Mesendoderm (in vitro differentiated cells): Measurements from ENCODE around the gene ERRFI1.

Source experiments
- DNase-seq: peaks from one replicate; pipeline ENCODE4 v3.0.0; 2013
- H2AK5ac ChIP-seq: 2 replicates; pipeline ENCODE4 v1.6.1; 2013; ENCODE audit warnings: low read length, inconsistent platforms
- H2BK120ac ChIP-seq: 2 replicates; pipeline ENCODE4 v1.6.1; 2013; ENCODE audit warnings: low read depth, mild to moderate bottlenecking, low read length, moderate library complexity, mixed read lengths
- H2BK15ac ChIP-seq: replicated peaks from 2 replicates; pipeline ENCODE4 v1.6.1; 2013; ENCODE audit warnings: low read depth, mild to moderate bottlenecking, moderate library complexity
- H2BK5ac ChIP-seq: 2 replicates; pipeline ENCODE4 v1.6.1; 2013; ENCODE audit warnings: low read length, inconsistent platforms
- H3K18ac ChIP-seq: 2 replicates; pipeline ENCODE4 v1.6.1; 2013; ENCODE audit warnings: mild to moderate bottlenecking, low read length, mixed read lengths
- H3K23ac ChIP-seq: one replicate; pipeline ENCODE4 v1.6.1; 2013; ENCODE audit warnings: low read length
- H3K27ac ChIP-seq: 2 replicates; pipeline ENCODE4 v1.5.1; 2013; ENCODE audit warnings: low read depth, mild to moderate bottlenecking, inconsistent platforms, low read length, moderate library complexity
- H3K27me3 ChIP-seq: 2 replicates; pipeline ENCODE4 v1.6.1; 2013; ENCODE audit warnings: low read length, control low read depth, mild to moderate bottlenecking, inconsistent platforms; ENCODE audit not compliant: insufficient read depth, poor library complexity
- H3K36me3 ChIP-seq: 2 replicates; pipeline ENCODE4 v1.6.1; 2013; ENCODE audit warnings: low read length, inconsistent platforms; ENCODE audit not compliant: control insufficient read depth, insufficient read depth
- H3K4ac ChIP-seq: one replicate; pipeline ENCODE4 v1.6.1; 2013; ENCODE audit warnings: low read depth, mild to moderate bottlenecking, low read length, moderate library complexity
- H3K4me1 ChIP-seq: 2 replicates; pipeline ENCODE4 v1.6.1; 2013; ENCODE audit warnings: low read depth, low read length, inconsistent platforms; ENCODE audit not compliant: control insufficient read depth
- H3K4me2 ChIP-seq: 2 replicates; pipeline ENCODE4 v1.6.1; 2013; ENCODE audit warnings: low read length
- H3K4me3 ChIP-seq: 2 replicates; pipeline ENCODE4 v1.5.1; 2013; ENCODE audit warnings: mild to moderate bottlenecking, low read length
- H3K56ac ChIP-seq: one replicate; pipeline ENCODE4 v1.6.1; 2013; ENCODE audit warnings: low read length
- H3K79me1 ChIP-seq: 2 replicates; pipeline ENCODE4 v1.6.1; 2013; ENCODE audit warnings: low read length, inconsistent platforms
- H3K79me2 ChIP-seq: 2 replicates; pipeline ENCODE4 v1.6.1; 2013; ENCODE audit warnings: mild to moderate bottlenecking, low read length; ENCODE audit not compliant: control insufficient read depth, insufficient read depth
- H3K9ac ChIP-seq: 2 replicates; pipeline ENCODE4 v1.6.1; 2013; ENCODE audit warnings: low read length, inconsistent platforms
- H4K5ac ChIP-seq: one replicate; pipeline ENCODE4 v1.6.1; 2013; ENCODE audit warnings: low read length
- H4K8ac ChIP-seq: one replicate; pipeline ENCODE4 v1.6.1; 2013; ENCODE audit warnings: low read depth, mild to moderate bottlenecking, control low read depth, low read length, moderate library complexity
- WGBS: extraction: QIAGEN DNeasy Blood & Tissue Kit; methylation state at CpG from one replicate; pipeline ENCODE4 v1.1.7; 2013; ENCODE audit warnings: low lambda C conversion rate, missing lambda C conversion rate; ENCODE audit not compliant: insufficient coverage; ENCODE audit errors: extremely low coverage; 5-methylcytosine and 5-hydroxymethylcytosine counted together

ERRFI1 gene

GRCh38 chr1:8065369-8065768 is 39.3 kb upstream of the ERRFI1 start:
- Histone ChIP-seq H3K27me3 (no peaks in the 10 kb centered on the region), H3K79me2 (no peaks in the 10 kb centered on the region), H3K9ac (no peak overlapping the region), H2BK5ac (no peak overlapping the region), H2AK5ac (no peak overlapping the region), H3K18ac (no peak overlapping the region), H3K79me1 (no peaks in the 10 kb centered on the region), H3K36me3 (no peaks in the 10 kb centered on the region), H2BK120ac (no peak overlapping the region), H3K56ac (no peak overlapping the region), H3K4me2 (no peak overlapping the region), H3K27ac (no peak overlapping the region), H3K4me1 (no peaks in the 10 kb centered on the region), H3K4ac (no peak overlapping the region), H3K23ac (no peak overlapping the region), H4K8ac (no peak overlapping the region), H2BK15ac (no peak overlapping the region), H3K4me3 (no peak overlapping the region), H4K5ac (no peak overlapping the region)
- no peak for DNase-seq
- no CpG with 5 or more reads among the region's 4 CpGs for WGBS

- no peak for DNase-seq
- no peak overlapping the region for H2BK120ac ChIP-seq
- no peak overlapping the region for H2AK5ac ChIP-seq
- WGBS = no CpG with 5 or more reads among the region's 7 CpGs
- no peaks in the 10 kb centered on the region for H3K79me1 ChIP-seq
- no peak overlapping the region for H4K5ac ChIP-seq
- no peak overlapping the region for H3K23ac ChIP-seq
- no peak overlapping the region for H2BK5ac ChIP-seq
- no peak overlapping the region for H2BK15ac ChIP-seq
- H3K4me3 ChIP-seq = no peak overlapping the region
- no peaks in the 10 kb centered on the region for H3K27me3 ChIP-seq
- no peaks in the 10 kb centered on the region for H3K4me1 ChIP-seq
- H3K56ac ChIP-seq = no peak overlapping the region
- H3K36me3 ChIP-seq = no peaks in the 10 kb centered on the region
- H4K8ac ChIP-seq = no peak overlapping the region
- H3K27ac ChIP-seq = no peak overlapping the region
- H3K18ac ChIP-seq = no peak overlapping the region
- H3K4ac ChIP-seq = no peak overlapping the region
- H3K79me2 ChIP-seq = no peaks in the 10 kb centered on the region
- no peak overlapping the region for H3K4me2 ChIP-seq
- no peak overlapping the region for H3K9ac ChIP-seq
Measured at GRCh38 chr1:8063298-8064036, 37.4 kb upstream of the ERRFI1 start.

- Histone ChIP-seq H3K4me2 (no peak overlapping the region), H4K8ac (no peak overlapping the region), H3K27me3 (no peaks in the 10 kb centered on the region), H3K79me1 (no peaks in the 10 kb centered on the region), H3K23ac (no peak overlapping the region), H3K18ac (no peak overlapping the region), H3K79me2 (no peaks in the 10 kb centered on the region), H4K5ac (no peak overlapping the region), H2BK5ac (no peak overlapping the region), H2BK120ac (no peak overlapping the region), H2BK15ac (no peak overlapping the region), H3K4me3 (no peak overlapping the region), H2AK5ac (no peak overlapping the region), H3K9ac (no peak overlapping the region), H3K27ac (no peak overlapping the region), H3K4ac (no peak overlapping the region), H3K36me3 (no peaks in the 10 kb centered on the region), H3K4me1 (no peaks in the 10 kb centered on the region), H3K56ac (no peak overlapping the region)
- no peak for DNase-seq
- no CpG with 5 or more reads among the region's 4 CpGs for WGBS
Measured at GRCh38 chr1:8062861-8063260, 36.8 kb upstream of the ERRFI1 start.

GRCh38 chr1:8061673-8062386 is 35.7 kb upstream of the ERRFI1 start:
- H3K18ac ChIP-seq = no peak overlapping the region
- H3K79me2 ChIP-seq = no peaks in the 10 kb centered on the region
- H4K5ac ChIP-seq = no peak overlapping the region
- no peak overlapping the region for H3K4me2 ChIP-seq
- H3K4me1 ChIP-seq = no peaks in the 10 kb centered on the region
- H3K36me3 ChIP-seq = no peaks in the 10 kb centered on the region
- H3K23ac ChIP-seq = no peak overlapping the region
- WGBS = no CpG with 5 or more reads among the region's 11 CpGs
- no peak overlapping the region for H3K4me3 ChIP-seq
- H3K56ac ChIP-seq = no peak overlapping the region
- no peak overlapping the region for H3K27ac ChIP-seq
- H2BK5ac ChIP-seq = no peak overlapping the region
- H3K79me1 ChIP-seq = no peaks in the 10 kb centered on the region
- H3K27me3 ChIP-seq = no peaks in the 10 kb centered on the region
- no peak for DNase-seq
- no peak overlapping the region for H2BK120ac ChIP-seq
- no peak overlapping the region for H2BK15ac ChIP-seq
- no peak overlapping the region for H4K8ac ChIP-seq
- H2AK5ac ChIP-seq = no peak overlapping the region
- no peak overlapping the region for H3K9ac ChIP-seq
- H3K4ac ChIP-seq = no peak overlapping the region

- Histone ChIP-seq H3K36me3 (no peaks in the 10 kb centered on the region), H3K56ac (no peak overlapping the region), H3K79me1 (no peaks in the 10 kb centered on the region), H3K9ac (no peak overlapping the region), H4K5ac (no peak overlapping the region), H2BK15ac (no peak overlapping the region), H4K8ac (no peak overlapping the region), H3K79me2 (no peaks in the 10 kb centered on the region), H2BK5ac (no peak overlapping the region), H3K4me1 (no peaks in the 10 kb centered on the region), H3K27me3 (no peaks in the 10 kb centered on the region), H3K18ac (no peak overlapping the region), H3K23ac (no peak overlapping the region), H3K4me3 (no peak overlapping the region), H3K4me2 (no peak overlapping the region), H3K4ac (no peak overlapping the region), H2BK120ac (no peak overlapping the region), H3K27ac (no peak overlapping the region), H2AK5ac (no peak overlapping the region)
- DNase-seq = no peak
Measured at GRCh38 chr1:8061210-8061609, 35.1 kb upstream of the ERRFI1 start.
